HG03196 (cell line): ENCODE data around the gene GABPB2.
"Not testable (repeated sequence)": the region's sequence is repeated elsewhere in the genome, so short reads cannot be mapped to it uniquely, and the experiment has no call there.

Experiments
- ATAC-seq: cut with Tn5 transposase; IDR thresholded peaks from one replicate; pipeline ENCODE4 v1.9.1; 2021; ENCODE audit not compliant: unreplicated experiment

The GABPB2 gene

GRCh38 chr1:151060007-151060656 is 10.4 kb upstream of the GABPB2 start, which contains the start of gene MLLT11:
TSS of gene MLLT11 (plus strand) at chr1:151060397. CDS start at chr1:151067225, 6,828 bp downstream.
- ATAC-seq = no peak

- ATAC-seq = no peak
Measured at GRCh38 chr1:151060657-151061421, 9.7 kb upstream of the GABPB2 start.

- ATAC-seq = no peak
Measured at GRCh38 chr1:151061704-151062103, 8.9 kb upstream of the GABPB2 start.

GRCh38 chr1:151062741-151063371 is 7.7 kb upstream of the GABPB2 start:
- no peak for ATAC-seq

GRCh38 chr1:151065089-151065645 is 5.4 kb upstream of the GABPB2 start:
- ATAC-seq = no peak

- ATAC-seq = no peak
Measured at GRCh38 chr1:151067185-151067584, 3.4 kb upstream of the GABPB2 start.

- ATAC-seq = no peak
Measured at GRCh38 chr1:151069103-151069486, 1.5 kb upstream of the GABPB2 start.

- ATAC-seq = no peak
Measured at GRCh38 chr1:151072224-151072623, 1.7 kb downstream of the GABPB2 start.

GRCh38 chr1:151085953-151086559 is 15.5 kb downstream of the GABPB2 start:
- ATAC-seq = no peak

- not testable (repeated sequence) for ATAC-seq
Measured at GRCh38 chr1:151097426-151097825, 26.9 kb downstream of the GABPB2 start.

- no peak for ATAC-seq
Measured at GRCh38 chr1:151098126-151098525, 27.6 kb downstream of the GABPB2 start.

GRCh38 chr1:151104630-151105029 is 34.1 kb downstream of the GABPB2 start:
- ATAC-seq = no peak

GRCh38 chr1:151106894-151107293 is 36.3 kb downstream of the GABPB2 start:
- ATAC-seq = no peak

- ATAC-seq = no peak
Measured at GRCh38 chr1:151108331-151108730, 37.8 kb downstream of the GABPB2 start.

- no peak for ATAC-seq
Measured at GRCh38 chr1:151113877-151114276, 43.3 kb downstream of the GABPB2 start.

- ATAC-seq = no peak
Measured at GRCh38 chr1:151124763-151125403, 54.3 kb downstream of the GABPB2 start.

GRCh38 chr1:151128800-151129199 is 58.2 kb downstream of the GABPB2 start:
- no peak for ATAC-seq

- ATAC-seq = peak; percentile 57
Measured at GRCh38 chr1:151130987-151131586, 60.5 kb downstream of the GABPB2 start.

- ATAC-seq = no peak
Measured at GRCh38 chr1:151131701-151132334, 61.3 kb downstream of the GABPB2 start.
